ENCODE results near the gene PLXNA4. TPM values are rescaled to one million over a fixed set of nuclear protein-coding genes. Genes with fewer than 3 reads are reported as not detected.

PLXNA4 gene
- total and polyA plus RNA-seq, 2 experiments from 2014 or later = 0.32 TPM; not detected in 1

DNA sequence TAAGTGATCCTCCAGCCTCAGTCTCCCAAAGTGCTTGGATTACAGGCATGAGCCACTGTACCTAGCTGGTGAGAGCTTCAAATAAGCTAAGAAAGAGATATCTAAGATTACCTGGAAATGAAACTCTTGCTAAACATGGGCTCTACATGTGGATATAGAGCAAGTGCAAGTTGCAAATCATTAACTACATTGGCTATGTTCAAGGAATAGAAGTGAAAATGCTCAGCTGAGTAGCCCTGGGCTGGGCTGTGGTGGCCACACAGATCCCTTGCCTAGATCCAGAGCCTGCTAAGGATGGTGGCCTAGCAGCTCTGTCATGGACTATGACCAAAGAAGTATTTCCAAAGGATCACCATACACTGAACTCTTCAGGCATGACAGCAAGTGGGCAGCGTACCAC lies 209.3 kb downstream of the PLXNA4 start:
- Histone ChIP-seq H3K27ac (no peak overlapping the region), H3K9ac (no peak overlapping the region), H3K27me3 (replicated peaks; ENCODE audit: insufficient read depth) (no peaks in the 10 kb centered on the region), H3K9me2 (ENCODE audit: insufficient read depth) (no peaks in the 10 kb centered on the region), H3K4me3 (no peak overlapping the region), H3F3A (ENCODE audit: insufficient read depth) (no peaks in the 10 kb centered on the region), H3K79me2 (ENCODE audit: insufficient read depth) (no peaks in the 10 kb centered on the region), H3K9me3 (ENCODE audit: low read depth) (no peaks in the 10 kb centered on the region), H4K20me1 (ENCODE audit: insufficient read depth) (no peaks in the 10 kb centered on the region), H2AFZ (no peak overlapping the region), H3K4me1 (ENCODE audit: insufficient read depth) (no peaks in the 10 kb centered on the region), H3K4me2 (ENCODE audit: unreplicated experiment) (no peak overlapping the region), H3K36me3 (ENCODE audit: low read depth) (no peaks in the 10 kb centered on the region)
- in situ Hi-C loops (cut with MboI) = no loop called here
- TF ChIP-seq EZH2phosphoT487 (IDR thresholded peaks at IDR 0.05; ENCODE audit: insufficient read depth, low read depth) (no peak), EZH2 (IDR thresholded peaks at IDR 0.05; ENCODE audit: insufficient read depth, poor library complexity, severe bottlenecking) (no peak)
- 63 to 82% methylated on average over 1 of the region's 1 CpG for WGBS, 2 experiments (ENCODE audit: low coverage in 1 of 2, low lambda C conversion rate in 2 of 2, missing lambda C conversion rate in 2 of 2)
- no peak for DNase-seq

DNA sequence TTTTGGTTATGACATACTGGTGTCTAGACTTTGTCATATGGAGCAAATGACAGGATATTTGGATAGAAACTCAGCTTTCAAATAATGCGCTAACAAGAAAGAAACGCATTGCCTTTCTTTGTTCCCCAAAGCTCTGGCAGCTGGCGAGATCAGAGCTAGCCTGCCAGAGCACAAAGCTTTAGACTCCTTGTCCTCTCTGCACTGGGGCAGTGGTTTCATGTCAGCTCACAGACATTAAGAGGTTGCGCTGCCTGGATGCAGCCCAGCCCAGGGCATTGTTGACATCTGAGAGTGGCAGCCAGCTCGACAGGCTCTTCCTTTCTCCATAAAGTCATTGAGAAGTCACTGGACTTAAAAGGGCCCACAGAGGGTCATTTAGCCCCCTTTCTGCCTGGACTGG lies 212.0 kb downstream of the PLXNA4 start:
- H3K9me3 ChIP-seq (ENCODE audit: low read depth) = no peaks in the 10 kb centered on the region
- H3K4me2 ChIP-seq (ENCODE audit: unreplicated experiment) = no peak overlapping the region
- H3K4me1 ChIP-seq (ENCODE audit: insufficient read depth) = no peaks in the 10 kb centered on the region
- in situ Hi-C loops (cut with MboI) = no loop called here
- no peak overlapping the region for H3K27ac ChIP-seq
- H3K27me3 ChIP-seq (replicated peaks; ENCODE audit: insufficient read depth) = no peaks in the 10 kb centered on the region
- no peaks in the 10 kb centered on the region for H3K9me2 ChIP-seq (ENCODE audit: insufficient read depth)
- no peak for DNase-seq
- no peaks in the 10 kb centered on the region for H3K79me2 ChIP-seq (ENCODE audit: insufficient read depth)
- 55 to 59% methylated on average over 5 of the region's 5 CpGs for WGBS, 2 experiments (ENCODE audit: low coverage in 1 of 2, low lambda C conversion rate in 2 of 2, missing lambda C conversion rate in 2 of 2)
- H3K9ac ChIP-seq = no peak overlapping the region
- no peaks in the 10 kb centered on the region for H3F3A ChIP-seq (ENCODE audit: insufficient read depth)
- no peak for TF ChIP-seq EZH2phosphoT487 (IDR thresholded peaks at IDR 0.05; ENCODE audit: insufficient read depth, low read depth)
- no peak for TF ChIP-seq EZH2 (IDR thresholded peaks at IDR 0.05; ENCODE audit: insufficient read depth, poor library complexity, severe bottlenecking)
- H3K4me3 ChIP-seq = no peak overlapping the region
- H2AFZ ChIP-seq = no peak overlapping the region
- no peaks in the 10 kb centered on the region for H3K36me3 ChIP-seq (ENCODE audit: low read depth)
- no peaks in the 10 kb centered on the region for H4K20me1 ChIP-seq (ENCODE audit: insufficient read depth)

GRCh38 chr7:132362059-132362458 lies 214.2 kb downstream of the PLXNA4 start:
- Histone ChIP-seq H3F3A (ENCODE audit: insufficient read depth) (no peaks in the 10 kb centered on the region), H4K20me1 (ENCODE audit: insufficient read depth) (no peaks in the 10 kb centered on the region), H3K4me1 (ENCODE audit: insufficient read depth) (no peaks in the 10 kb centered on the region), H3K79me2 (ENCODE audit: insufficient read depth) (no peaks in the 10 kb centered on the region), H3K9ac (no peak overlapping the region), H3K9me2 (ENCODE audit: insufficient read depth) (no peaks in the 10 kb centered on the region), H3K4me3 (no peak overlapping the region), H3K9me3 (ENCODE audit: low read depth) (no peaks in the 10 kb centered on the region), H3K27ac (no peak overlapping the region), H2AFZ (no peak overlapping the region), H3K4me2 (ENCODE audit: unreplicated experiment) (no peak overlapping the region), H3K36me3 (ENCODE audit: low read depth) (no peaks in the 10 kb centered on the region), H3K27me3 (replicated peaks; ENCODE audit: insufficient read depth) (no peaks in the 10 kb centered on the region)
- 72 to 81% methylated on average over 2 of the region's 2 CpGs for WGBS, 2 experiments (ENCODE audit: low coverage in 1 of 2, low lambda C conversion rate in 2 of 2, missing lambda C conversion rate in 2 of 2)
- no peak for DNase-seq
- TF ChIP-seq EZH2phosphoT487 (IDR thresholded peaks at IDR 0.05; ENCODE audit: insufficient read depth, low read depth) (no peak), EZH2 (IDR thresholded peaks at IDR 0.05; ENCODE audit: insufficient read depth, poor library complexity, severe bottlenecking) (no peak)
- in situ Hi-C loops (cut with MboI) = no loop called here

DNA sequence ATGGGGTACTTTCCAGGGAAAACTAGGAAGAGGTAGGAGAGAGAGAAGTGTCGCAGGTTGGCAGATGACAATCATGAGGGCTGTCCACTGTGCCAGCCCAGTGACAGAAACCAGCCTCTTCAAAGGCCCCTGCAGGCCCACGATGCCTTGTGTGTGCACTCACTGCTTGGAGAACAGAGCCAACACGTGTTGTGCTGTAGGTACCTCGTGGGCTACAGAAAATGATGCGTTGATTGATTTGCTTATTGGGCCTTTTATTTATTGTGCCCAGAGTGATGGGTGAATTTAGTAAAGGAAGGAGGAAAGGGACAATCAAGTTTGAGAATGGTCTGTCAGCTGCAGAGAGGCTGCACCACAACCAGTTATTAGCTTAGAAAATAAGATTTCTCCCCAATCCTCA lies 215.1 kb downstream of the PLXNA4 start:
- Histone ChIP-seq H4K20me1 (ENCODE audit: insufficient read depth) (no peaks in the 10 kb centered on the region), H3K27me3 (replicated peaks; ENCODE audit: insufficient read depth) (0 out of 2 replicates have a peak, but pooled peaks cover 4% of the 10 kb centered on the region), H3K9me2 (ENCODE audit: insufficient read depth) (no peaks in the 10 kb centered on the region), H3K9ac (no peak overlapping the region), H3K79me2 (ENCODE audit: insufficient read depth) (no peaks in the 10 kb centered on the region), H3F3A (ENCODE audit: insufficient read depth) (no peaks in the 10 kb centered on the region), H2AFZ (no peak overlapping the region), H3K4me1 (ENCODE audit: insufficient read depth) (no peaks in the 10 kb centered on the region), H3K36me3 (ENCODE audit: low read depth) (no peaks in the 10 kb centered on the region), H3K4me2 (ENCODE audit: unreplicated experiment) (no peak overlapping the region), H3K4me3 (no peak overlapping the region), H3K9me3 (ENCODE audit: low read depth) (no peaks in the 10 kb centered on the region), H3K27ac (no peak overlapping the region)
- TF ChIP-seq EZH2 (IDR thresholded peaks at IDR 0.05; ENCODE audit: insufficient read depth, poor library complexity, severe bottlenecking) (no peak), EZH2phosphoT487 (IDR thresholded peaks at IDR 0.05; ENCODE audit: insufficient read depth, low read depth) (no peak)
- WGBS, 2 experiments (ENCODE audit: low coverage in 1 of 2, low lambda C conversion rate in 2 of 2, missing lambda C conversion rate in 2 of 2) = 27 to 28% methylated on average over 5 of the region's 5 CpGs
- DNase-seq = no peak
- in situ Hi-C loops (cut with MboI) = no loop called here

DNA sequence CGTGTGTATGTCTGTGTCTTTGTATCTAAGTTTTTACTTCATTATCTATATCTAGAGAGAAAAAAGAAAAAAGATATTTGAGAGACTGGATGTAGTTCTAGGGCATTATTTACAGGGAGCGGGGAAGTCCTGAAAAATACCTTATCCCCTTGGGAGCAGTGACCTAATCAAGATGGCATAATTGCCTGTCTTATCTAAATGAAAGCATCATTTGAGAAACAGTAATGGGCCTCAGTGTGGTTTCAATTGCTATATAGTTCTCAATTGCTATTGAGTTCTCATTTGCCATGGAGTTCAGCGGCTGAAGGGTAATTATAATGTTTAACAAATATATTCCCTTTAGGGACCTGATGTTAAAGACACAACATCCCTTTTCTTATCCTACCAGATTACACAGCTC lies 216.5 kb downstream of the PLXNA4 start:
- no peak overlapping the region for H2AFZ ChIP-seq
- H3K4me1 ChIP-seq (ENCODE audit: insufficient read depth) = no peaks in the 10 kb centered on the region
- H3K27me3 ChIP-seq (replicated peaks; ENCODE audit: insufficient read depth) = 0 out of 2 replicates have a peak, but pooled peaks cover 6% of the 10 kb centered on the region
- H3K4me2 ChIP-seq (ENCODE audit: unreplicated experiment) = no peak overlapping the region
- 64 to 67% methylated on average over 3 of the region's 3 CpGs for WGBS, 2 experiments (ENCODE audit: low coverage in 1 of 2, low lambda C conversion rate in 2 of 2, missing lambda C conversion rate in 2 of 2)
- no peak overlapping the region for H3K4me3 ChIP-seq
- TF ChIP-seq EZH2 (IDR thresholded peaks at IDR 0.05; ENCODE audit: insufficient read depth, poor library complexity, severe bottlenecking) (no peak), EZH2phosphoT487 (IDR thresholded peaks at IDR 0.05; ENCODE audit: insufficient read depth, low read depth) (no peak)
- no peaks in the 10 kb centered on the region for H3K9me3 ChIP-seq (ENCODE audit: low read depth)
- no peaks in the 10 kb centered on the region for H4K20me1 ChIP-seq (ENCODE audit: insufficient read depth)
- H3K9ac ChIP-seq = no peak overlapping the region
- no peaks in the 10 kb centered on the region for H3K79me2 ChIP-seq (ENCODE audit: insufficient read depth)
- in situ Hi-C loops (cut with MboI) = no loop called here
- DNase-seq = no peak
- no peaks in the 10 kb centered on the region for H3K36me3 ChIP-seq (ENCODE audit: low read depth)
- no peaks in the 10 kb centered on the region for H3K9me2 ChIP-seq (ENCODE audit: insufficient read depth)
- no peak overlapping the region for H3K27ac ChIP-seq
- no peaks in the 10 kb centered on the region for H3F3A ChIP-seq (ENCODE audit: insufficient read depth)

Data from GM23248 (cell line).